ENCODE results near the gene RIMBP3B. TPM values are rescaled to one million over a fixed set of nuclear protein-coding genes. Genes with fewer than 3 reads are reported as not detected.
"Not testable (repeated sequence)": the region's sequence is repeated elsewhere in the genome, so short reads cannot be mapped to it uniquely, and the experiment has no call there.

The RIMBP3B gene
- not detected for polyA plus RNA-seq (2012; ENCODE audit: missing spikeins)

GRCh38 chr22:21383701-21384467 is at the start of gene RIMBP3B:
Gene RIMBP3B, plus strand, starts transcription at chr22:21383751. Its CDS starts 108 bp downstream, at chr22:21383859.
- FAIRE-seq; DNase-seq (ENCODE audit: insufficient read length): not testable (repeated sequence)

DNA sequence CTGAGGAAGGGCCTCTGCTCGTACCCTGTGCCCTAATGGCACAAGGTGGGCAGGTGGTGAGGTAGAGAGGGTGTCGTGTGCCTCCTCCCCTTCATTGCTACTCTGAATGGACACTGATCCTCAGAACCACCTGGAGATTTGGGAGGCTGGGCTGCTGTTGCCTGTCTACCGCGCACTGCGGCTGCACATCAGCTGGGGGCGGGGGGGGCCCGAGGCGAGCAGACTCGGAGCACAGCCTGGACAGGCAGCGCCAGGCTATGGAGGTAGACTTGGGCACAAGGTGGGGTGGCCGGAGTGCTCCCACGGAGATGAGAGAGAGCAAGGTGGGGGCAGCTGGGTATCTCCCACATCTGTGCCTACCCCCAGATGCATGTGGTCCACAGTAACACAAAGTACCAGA is 26.0 kb upstream of the RIMBP3B start:
- DNase-seq (ENCODE audit: insufficient read length); FAIRE-seq: not testable (repeated sequence)

GRCh38 chr22:21360525-21360924 is 23.0 kb upstream of the RIMBP3B start:
- not testable (repeated sequence) for FAIRE-seq; DNase-seq (ENCODE audit: insufficient read length)

DNA sequence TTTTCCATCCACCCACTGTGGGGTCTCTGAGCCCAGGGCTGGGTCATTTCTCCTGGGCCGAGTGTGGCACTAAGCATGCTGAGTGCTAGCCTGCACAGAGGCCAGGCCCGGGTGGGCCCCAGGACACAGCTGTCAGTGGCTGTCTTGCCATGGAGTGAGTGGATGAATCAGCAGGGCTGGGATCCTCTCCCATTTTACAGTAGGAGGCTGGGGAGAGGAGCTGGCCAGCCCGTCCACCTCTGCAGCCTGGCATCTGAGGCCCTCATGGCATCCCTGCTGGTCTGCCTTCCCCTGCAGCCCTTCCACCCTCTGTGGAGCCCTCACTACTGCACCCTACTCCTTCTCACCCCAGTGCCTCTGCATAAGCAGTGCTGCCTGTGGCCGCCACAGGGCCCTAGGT is 21.1 kb upstream of the RIMBP3B start:
- DNase-seq (ENCODE audit: insufficient read length): not testable (repeated sequence)

GRCh38 chr22:21363061-21363460 is 20.5 kb upstream of the RIMBP3B start:
- FAIRE-seq; DNase-seq (ENCODE audit: insufficient read length): not testable (repeated sequence)

More for the DNA sequence above, 21.1 kb upstream of the RIMBP3B start:
- FAIRE-seq: not testable (repeated sequence)

GRCh38 chr22:21363803-21364202 is 19.7 kb upstream of the RIMBP3B start:
- DNase-seq (ENCODE audit: insufficient read length); FAIRE-seq: not testable (repeated sequence)

- not testable (repeated sequence) for FAIRE-seq; DNase-seq (ENCODE audit: insufficient read length)
Observed at GRCh38 chr22:21364362-21364761, 19.2 kb upstream of the RIMBP3B start.

GRCh38 chr22:21365337-21365736 is 18.2 kb upstream of the RIMBP3B start:
- DNase-seq (ENCODE audit: insufficient read length); FAIRE-seq: not testable (repeated sequence)

GRCh38 chr22:21368603-21369310 is 14.8 kb upstream of the RIMBP3B start:
- not testable (repeated sequence) for FAIRE-seq; DNase-seq (ENCODE audit: insufficient read length)

DNA sequence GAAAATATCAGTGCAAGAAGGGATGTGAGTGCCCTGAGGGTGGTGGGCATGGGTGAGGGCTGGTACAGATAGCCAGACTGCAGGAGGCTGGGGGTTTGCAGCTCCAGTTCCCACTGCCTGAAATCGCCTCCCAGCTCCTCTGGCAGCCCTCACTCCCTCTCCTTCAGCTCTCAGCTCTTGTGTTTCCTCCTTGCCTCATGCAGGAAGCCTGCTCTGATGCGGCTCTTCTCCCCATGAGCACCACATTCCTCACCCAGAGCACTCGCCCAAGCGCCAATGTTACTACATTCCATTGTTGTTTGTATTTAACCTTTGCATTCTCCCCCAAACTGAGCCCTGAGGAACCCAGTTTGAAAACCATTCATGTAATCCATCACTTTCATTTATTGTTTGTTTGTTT is 7.7 kb upstream of the RIMBP3B start:
- not testable (repeated sequence) for DNase-seq (ENCODE audit: insufficient read length); FAIRE-seq

GRCh38 chr22:21384468-21385357 is 1.2 kb downstream of the RIMBP3B start:
- DNase-seq (ENCODE audit: insufficient read length); FAIRE-seq: not testable (repeated sequence)

- DNase-seq (ENCODE audit: insufficient read length); FAIRE-seq: not testable (repeated sequence)
Observed at GRCh38 chr22:21389480-21389879, 5.9 kb downstream of the RIMBP3B start.

- DNase-seq (ENCODE audit: insufficient read length); FAIRE-seq: not testable (repeated sequence)
Observed at GRCh38 chr22:21390013-21390412, 6.5 kb downstream of the RIMBP3B start.

- not testable (repeated sequence) for DNase-seq (ENCODE audit: insufficient read length); FAIRE-seq
Observed at GRCh38 chr22:21394613-21395012, 11.1 kb downstream of the RIMBP3B start.

DNA sequence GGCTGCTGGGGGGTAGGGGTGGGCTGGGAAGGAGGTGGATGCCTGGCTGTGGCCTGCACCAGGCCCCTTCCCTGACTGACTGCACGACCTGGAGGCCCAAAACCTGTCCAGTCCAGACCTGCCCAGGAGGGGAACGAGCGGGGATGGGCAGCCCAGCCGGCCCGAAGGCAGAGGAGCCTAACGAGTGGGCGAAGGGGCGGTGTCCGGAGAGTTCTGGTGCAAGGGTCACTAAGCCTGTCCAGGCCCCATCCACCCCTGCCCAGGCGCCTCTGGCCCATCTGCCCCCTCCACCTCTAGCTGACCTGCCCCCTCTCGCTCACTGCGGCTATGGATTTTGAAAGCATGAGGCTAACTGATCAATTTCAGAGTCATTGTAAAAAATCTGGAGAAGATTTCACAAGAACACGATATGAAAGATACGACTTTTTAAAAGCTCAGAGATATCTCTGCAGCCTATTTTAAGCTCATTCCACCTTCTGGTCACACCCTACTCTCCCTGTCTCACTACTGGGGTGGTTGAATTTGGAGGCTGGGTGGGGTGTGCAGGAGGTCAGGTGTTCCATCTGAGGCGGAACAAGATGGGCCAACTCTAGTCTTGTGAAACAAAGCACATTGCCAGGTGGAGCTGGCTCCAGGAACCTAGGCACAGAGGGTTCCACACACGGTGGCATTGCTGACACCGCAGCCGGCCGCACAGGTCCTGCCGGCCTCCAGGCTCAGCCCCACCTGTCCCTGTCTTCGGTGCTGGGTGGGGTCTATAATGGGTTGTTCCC is 17.8 kb downstream of the RIMBP3B start:
- not testable (repeated sequence) for FAIRE-seq; DNase-seq (ENCODE audit: insufficient read length)

DNA sequence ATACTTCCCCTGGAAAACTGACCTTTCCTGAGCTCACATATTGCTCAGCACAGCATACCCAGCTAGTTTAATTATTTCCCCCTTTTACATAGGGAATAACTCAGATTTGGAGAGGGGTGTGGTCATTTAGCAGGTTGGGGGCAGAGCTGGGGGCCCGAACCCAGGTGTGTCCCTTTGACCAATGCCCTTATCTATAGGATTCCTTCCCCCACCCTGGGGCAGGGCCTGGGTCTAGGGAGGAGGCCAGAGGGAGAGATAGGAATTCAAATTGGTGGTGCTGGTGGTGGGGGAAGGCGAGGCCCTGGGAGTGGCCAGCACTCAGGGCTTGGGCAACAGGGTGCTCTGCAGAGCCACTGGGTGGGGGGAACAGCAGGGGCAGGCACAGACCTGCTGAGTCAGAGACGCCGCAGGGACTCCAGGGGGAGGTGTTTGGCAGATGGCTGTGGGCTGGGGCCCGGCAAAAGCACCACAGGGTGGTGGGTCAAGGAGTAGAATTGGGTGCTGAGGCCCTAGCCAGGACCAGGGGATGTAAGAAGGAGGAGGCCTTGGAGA is 19.3 kb downstream of the RIMBP3B start:
- not testable (repeated sequence) for DNase-seq (ENCODE audit: insufficient read length); FAIRE-seq

GRCh38 chr22:21407139-21407538 is 23.6 kb downstream of the RIMBP3B start:
- not testable (repeated sequence) for DNase-seq (ENCODE audit: insufficient read length); FAIRE-seq

GRCh38 chr22:21407792-21408191 is 24.2 kb downstream of the RIMBP3B start:
- FAIRE-seq; DNase-seq (ENCODE audit: insufficient read length): not testable (repeated sequence)

DNA sequence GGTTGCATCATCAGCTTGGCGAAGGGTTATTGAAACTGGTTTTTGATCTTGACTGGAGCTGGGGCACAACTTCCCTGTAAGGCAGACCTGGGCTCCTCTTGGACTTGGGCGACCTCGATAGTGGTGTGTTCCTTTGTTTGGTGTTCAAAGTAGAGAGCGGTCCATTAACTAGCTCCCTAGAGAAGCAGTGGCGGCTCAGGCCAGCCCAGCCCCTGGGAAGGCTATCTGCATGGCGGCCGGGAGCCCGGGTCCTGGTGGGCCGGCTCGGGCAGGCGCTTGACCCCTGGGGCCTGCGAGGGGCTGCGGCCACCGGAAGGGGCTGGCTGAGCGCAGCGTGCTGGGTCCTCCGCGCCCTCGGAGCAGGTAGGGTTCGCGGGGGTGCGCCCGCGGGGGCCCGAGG is 32.8 kb downstream of the RIMBP3B start:
- not testable (repeated sequence) for DNase-seq (ENCODE audit: insufficient read length); FAIRE-seq

Measured in GM12892 (cell line).